Effector memory CD8-positive, alpha-beta T cell (primary cell): ENCODE data around the gene IL17REL.
"Not testable (repeated sequence)": the region's sequence is repeated elsewhere in the genome, so short reads cannot be mapped to it uniquely, and the experiment has no call there.

ENCODE experiments used
- ATAC-seq: fragments of 150-1000 bp; cut with Tn5 transposase; replicated peaks from 2 replicates; pipeline ENCODE4 v1.10.0; 2021; ENCODE audit warnings: mild to moderate bottlenecking, moderate library complexity
- DNase-seq, 3 experiments: peaks; one replicate each; pipeline ENCODE4 v3.0.0; 2021
- H3K27ac Mint-ChIP-seq, 2 donors: one replicate each; pipeline ENCODE4 v1.8.0; 2022; ENCODE audit warnings: mild to moderate bottlenecking in 2 of 2, mixed read lengths in 2 of 2, moderate library complexity in 2 of 2
- H3K27me3 Mint-ChIP-seq, 2 donors: one replicate each; pipeline ENCODE4 v1.8.0; 2022; ENCODE audit warnings: mixed read lengths in 2 of 2
- H3K36me3 Mint-ChIP-seq: one replicate; pipeline ENCODE4 v1.8.0; 2022; ENCODE audit warnings: mild to moderate bottlenecking, moderate library complexity, mixed read lengths; ENCODE audit not compliant: insufficient read depth
- H3K4me1 Mint-ChIP-seq, 2 donors: one replicate each; pipeline ENCODE4 v1.8.0; 2022; ENCODE audit warnings: low read depth in 2 of 2, mixed read lengths in 2 of 2
- H3K4me3 Mint-ChIP-seq, 2 donors: one replicate each; pipeline ENCODE4 v1.8.0; 2022; ENCODE audit warnings: mild to moderate bottlenecking in 2 of 2, mixed read lengths in 2 of 2, moderate library complexity in 2 of 2
- H3K9me3 Mint-ChIP-seq, 2 donors: one replicate each; pipeline ENCODE4 v1.8.0; 2022; ENCODE audit warnings: mixed read lengths in 2 of 2

IL17REL gene

GRCh38 chr22:49951000-49951677 is 61.4 kb downstream of the IL17REL start:
- Mint-ChIP-seq H3K27ac (no peak overlapping the region), H3K27me3 (no peaks in the 10 kb centered on the region), H3K4me1 (peaks cover 0 to 2% of the 10 kb centered on the region in 2 donors), H3K9me3 (no peaks in the 10 kb centered on the region), H3K36me3 (no peaks in the 10 kb centered on the region), H3K4me3 (no peak overlapping the region)
- DNase-seq (no peak), ATAC-seq (no peak)

- no peak overlapping the region for H3K27ac Mint-ChIP-seq
- H3K4me1 Mint-ChIP-seq = peaks cover 4 to 7% of the 10 kb centered on the region in 2 donors
- H3K9me3 Mint-ChIP-seq = no peaks in the 10 kb centered on the region
- ATAC-seq = no peak
- peaks cover 3% of the 10 kb centered on the region for H3K36me3 Mint-ChIP-seq
- no peak overlapping the region for H3K4me3 Mint-ChIP-seq
- H3K27me3 Mint-ChIP-seq = no peaks in the 10 kb centered on the region
- DNase-seq = no peak
Observed at GRCh38 chr22:49950396-49950994, 62.1 kb downstream of the IL17REL start.

- Mint-ChIP-seq H3K36me3 (peaks cover 4% of the 10 kb centered on the region), H3K4me3 (no peak overlapping the region), H3K9me3 (no peaks in the 10 kb centered on the region), H3K4me1 (peaks cover 5 to 8% of the 10 kb centered on the region in 2 donors), H3K27me3 (no peaks in the 10 kb centered on the region), H3K27ac (peak overlapping the region; percentile 38 to 71)
- DNase-seq = no peak
- ATAC-seq = no peak
Observed at GRCh38 chr22:49949914-49950292, 62.7 kb downstream of the IL17REL start.

- DNase-seq = no peak
- ATAC-seq = no peak
- Mint-ChIP-seq H3K36me3 (peaks cover 4% of the 10 kb centered on the region), H3K4me3 (no peak overlapping the region), H3K4me1 (peaks cover 5 to 8% of the 10 kb centered on the region in 2 donors), H3K27me3 (no peaks in the 10 kb centered on the region), H3K9me3 (no peaks in the 10 kb centered on the region), H3K27ac (peak overlapping the region; percentile 38 to 71)
Observed at GRCh38 chr22:49948958-49949913, 63.3 kb downstream of the IL17REL start.

GRCh38 chr22:49948116-49948957 is 64.2 kb downstream of the IL17REL start:
- DNase-seq = no peak
- H3K27me3 Mint-ChIP-seq = no peaks in the 10 kb centered on the region
- no peak for ATAC-seq
- no peaks in the 10 kb centered on the region for H3K9me3 Mint-ChIP-seq
- H3K36me3 Mint-ChIP-seq = peaks cover 4% of the 10 kb centered on the region
- no peak overlapping the region for H3K27ac Mint-ChIP-seq
- peaks cover 5 to 8% of the 10 kb centered on the region in 2 donors for H3K4me1 Mint-ChIP-seq
- H3K4me3 Mint-ChIP-seq = no peak overlapping the region

GRCh38 chr22:49947296-49947622 is 65.3 kb downstream of the IL17REL start:
- Mint-ChIP-seq H3K4me1 (peaks cover 5 to 8% of the 10 kb centered on the region in 2 donors), H3K27me3 (no peaks in the 10 kb centered on the region), H3K27ac (no peak overlapping the region), H3K36me3 (peaks cover 4% of the 10 kb centered on the region), H3K9me3 (no peaks in the 10 kb centered on the region), H3K4me3 (no peak overlapping the region)
- no peak for ATAC-seq
- DNase-seq = no peak

- H3K4me1 Mint-ChIP-seq = peaks cover 5 to 8% of the 10 kb centered on the region in 2 donors
- H3K36me3 Mint-ChIP-seq = peaks cover 4% of the 10 kb centered on the region
- ATAC-seq (no peak), DNase-seq (no peak)
- H3K27me3 Mint-ChIP-seq = no peaks in the 10 kb centered on the region
- H3K9me3 Mint-ChIP-seq = no peaks in the 10 kb centered on the region
- H3K27ac Mint-ChIP-seq = peak overlapping the region; percentile 87 to 93
- H3K4me3 Mint-ChIP-seq = no peak overlapping the region
Observed at GRCh38 chr22:49946612-49947295, 65.8 kb downstream of the IL17REL start.

GRCh38 chr22:49945042-49945794 is 67.3 kb downstream of the IL17REL start:
- DNase-seq (peak in 2 of 3 experiments; percentile 61 to 66), ATAC-seq (peak; percentile 56)
- not testable (repeated sequence) for H3K36me3 Mint-ChIP-seq, H3K27me3 Mint-ChIP-seq, H3K9me3 Mint-ChIP-seq
- peak overlapping the region; percentile 38 to 44 for H3K4me3 Mint-ChIP-seq
- peaks cover 5 to 12% of the 10 kb centered on the region in 2 donors for H3K4me1 Mint-ChIP-seq
- peak overlapping the region; percentile 87 to 93 for H3K27ac Mint-ChIP-seq
